ENCODE data around the gene STK16.
A peak's percentile ranks its signal among the peaks of the same experiment; 100 is the strongest.
"Not testable (repeated sequence)": the region's sequence is repeated elsewhere in the genome, so short reads cannot be mapped to it uniquely, and the experiment has no call there.

The STK16 gene, protein sequence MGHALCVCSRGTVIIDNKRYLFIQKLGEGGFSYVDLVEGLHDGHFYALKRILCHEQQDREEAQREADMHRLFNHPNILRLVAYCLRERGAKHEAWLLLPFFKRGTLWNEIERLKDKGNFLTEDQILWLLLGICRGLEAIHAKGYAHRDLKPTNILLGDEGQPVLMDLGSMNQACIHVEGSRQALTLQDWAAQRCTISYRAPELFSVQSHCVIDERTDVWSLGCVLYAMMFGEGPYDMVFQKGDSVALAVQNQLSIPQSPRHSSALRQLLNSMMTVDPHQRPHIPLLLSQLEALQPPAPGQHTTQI

DNA sequence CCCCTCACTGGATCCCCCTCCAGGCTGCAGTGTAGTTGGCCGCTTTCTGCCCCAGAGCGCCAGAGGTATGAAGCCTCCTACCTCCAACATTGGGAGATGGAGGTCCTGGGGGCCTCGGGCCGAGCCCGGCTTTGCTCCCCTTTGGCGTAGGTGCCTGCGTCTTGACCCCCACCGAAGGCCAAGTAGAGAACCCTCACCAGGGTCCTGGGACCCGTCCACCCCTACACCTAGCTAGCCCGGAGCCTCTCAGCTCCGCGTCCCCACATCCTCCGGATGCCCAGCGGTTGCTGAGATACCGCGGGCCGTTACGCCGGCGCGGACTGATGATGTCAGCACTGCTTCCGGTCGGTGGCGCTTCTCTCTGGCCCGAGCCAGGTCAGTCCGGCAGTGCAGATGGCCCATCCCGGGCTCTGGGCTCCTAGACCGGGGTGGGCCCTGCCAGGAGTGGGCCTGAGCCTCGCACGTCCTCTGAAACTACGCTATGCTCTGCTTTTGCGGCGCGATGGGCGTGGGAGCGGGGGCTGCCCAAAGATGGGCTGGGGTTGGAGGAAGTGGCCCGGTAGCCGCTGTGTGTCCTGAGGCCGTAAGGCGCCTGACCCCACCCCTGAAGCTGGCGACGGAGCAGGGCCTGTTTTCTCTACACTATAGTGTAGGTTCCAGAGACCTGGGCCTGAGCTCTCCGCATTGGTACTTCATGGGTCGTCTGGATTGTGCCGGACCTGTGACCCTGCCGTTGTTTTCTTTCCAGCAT lies at the start of gene STK16, which contains the start of gene GLB1L:
TSS of gene STK16 (plus strand) at position 332 of the 751 bp plus-strand sequence. CDS start 521 bp downstream, outside the sequence.
TSS of gene GLB1L (minus strand) at position 297 of the 751 bp plus-strand sequence. CDS start 1,871 bp downstream, outside the sequence.
- peak; percentile 85 for DNase-seq (ENCODE audit: low spot score)

GRCh38 chr2:219197388-219197787 lies 47.9 kb upstream of the STK16 start:
- DNase-seq (ENCODE audit: low spot score): no peak

GRCh38 chr2:219198974-219199373 lies 46.3 kb upstream of the STK16 start:
- no peak for DNase-seq (ENCODE audit: low spot score)

- no peak for DNase-seq (ENCODE audit: low spot score)
Measured at GRCh38 chr2:219199470-219200211, 45.6 kb upstream of the STK16 start.

- DNase-seq (ENCODE audit: low spot score): not testable (repeated sequence)
Measured at GRCh38 chr2:219200502-219201326, 44.6 kb upstream of the STK16 start.

DNA sequence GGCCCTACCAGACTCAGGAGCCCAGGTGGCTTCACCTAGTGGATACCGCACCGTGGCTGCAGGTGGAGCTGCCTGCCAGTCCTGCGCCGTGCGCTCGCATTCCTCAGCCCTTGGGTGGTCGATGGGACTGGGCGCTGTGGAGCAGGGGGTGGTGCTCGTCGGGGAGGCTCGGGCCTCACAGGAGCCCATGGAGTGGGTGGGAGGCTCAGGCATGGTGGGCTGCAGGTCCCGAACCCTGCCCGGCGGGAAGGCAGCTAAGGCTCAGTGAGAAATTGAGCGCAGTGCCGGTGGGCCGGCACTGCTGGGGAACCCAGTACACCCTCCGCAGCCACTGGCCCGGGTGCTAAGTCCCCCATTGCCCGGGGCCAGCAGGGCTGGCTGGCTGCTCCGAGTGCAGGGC lies 43.9 kb upstream of the STK16 start:
- DNase-seq (ENCODE audit: low spot score): not testable (repeated sequence)

DNA sequence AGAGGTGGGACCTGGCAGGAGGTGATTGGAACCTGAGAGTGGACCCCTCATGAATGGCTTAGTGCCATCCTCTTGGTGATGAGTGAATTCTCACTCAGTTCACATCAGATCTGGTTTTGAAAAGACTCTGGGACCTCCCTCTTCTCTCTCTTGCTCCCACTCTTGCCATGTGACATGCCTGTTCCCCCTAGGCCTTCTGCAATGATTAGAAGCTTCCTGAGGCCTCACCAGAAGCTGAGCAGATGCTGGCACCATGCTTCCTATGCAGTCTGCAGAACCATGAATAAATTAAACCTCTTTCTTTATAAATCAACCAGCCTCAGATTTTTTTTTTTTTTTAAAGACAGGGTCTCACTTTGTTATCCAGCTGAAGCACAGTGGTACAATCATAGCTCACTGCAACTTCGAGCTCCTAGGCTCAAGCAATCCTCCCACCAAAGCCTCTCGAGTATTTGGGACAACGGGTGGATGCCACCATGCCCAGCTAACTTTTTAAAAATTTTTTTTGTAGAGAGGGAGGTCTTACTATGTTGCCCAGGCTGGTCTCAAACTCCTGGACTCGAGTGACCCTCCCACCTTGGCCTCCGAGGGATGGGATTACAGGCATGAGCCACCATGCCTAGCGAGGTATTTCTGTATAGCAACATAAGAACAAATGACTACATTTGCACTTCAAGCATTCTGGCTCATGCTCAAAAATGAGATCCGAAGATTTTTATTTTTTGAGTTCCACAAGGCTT lies 40.7 kb upstream of the STK16 start:
- DNase-seq (ENCODE audit: low spot score): no peak

- DNase-seq (ENCODE audit: low spot score): no peak
Measured at GRCh38 chr2:219205165-219205538, 40.1 kb upstream of the STK16 start.

DNA sequence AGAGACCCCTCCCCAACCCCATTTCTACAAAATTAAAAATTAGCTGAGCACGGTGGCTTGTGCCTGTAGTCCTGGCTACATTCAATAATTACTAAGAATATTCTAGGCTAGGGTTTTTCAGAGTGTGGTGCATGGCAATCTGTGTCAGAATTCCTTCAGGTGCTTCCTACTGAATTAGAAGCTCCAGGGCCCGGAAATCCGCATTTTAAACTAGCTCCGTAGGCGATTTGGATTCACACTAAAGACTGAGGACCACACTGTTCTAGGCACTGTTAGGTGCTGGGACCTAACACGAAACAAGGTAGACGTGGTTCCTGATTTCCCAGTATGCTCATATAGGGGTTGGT lies 39.3 kb upstream of the STK16 start:
- DNase-seq (ENCODE audit: low spot score): no peak

- DNase-seq (ENCODE audit: low spot score): peak; percentile 94
Measured at GRCh38 chr2:219206328-219207133, 38.7 kb upstream of the STK16 start, which contains the start of gene ZFAND2B. Gene ZFAND2B (plus strand): TSS chr2:219206782. CDS start chr2:219206988, 206 bp downstream.

DNA sequence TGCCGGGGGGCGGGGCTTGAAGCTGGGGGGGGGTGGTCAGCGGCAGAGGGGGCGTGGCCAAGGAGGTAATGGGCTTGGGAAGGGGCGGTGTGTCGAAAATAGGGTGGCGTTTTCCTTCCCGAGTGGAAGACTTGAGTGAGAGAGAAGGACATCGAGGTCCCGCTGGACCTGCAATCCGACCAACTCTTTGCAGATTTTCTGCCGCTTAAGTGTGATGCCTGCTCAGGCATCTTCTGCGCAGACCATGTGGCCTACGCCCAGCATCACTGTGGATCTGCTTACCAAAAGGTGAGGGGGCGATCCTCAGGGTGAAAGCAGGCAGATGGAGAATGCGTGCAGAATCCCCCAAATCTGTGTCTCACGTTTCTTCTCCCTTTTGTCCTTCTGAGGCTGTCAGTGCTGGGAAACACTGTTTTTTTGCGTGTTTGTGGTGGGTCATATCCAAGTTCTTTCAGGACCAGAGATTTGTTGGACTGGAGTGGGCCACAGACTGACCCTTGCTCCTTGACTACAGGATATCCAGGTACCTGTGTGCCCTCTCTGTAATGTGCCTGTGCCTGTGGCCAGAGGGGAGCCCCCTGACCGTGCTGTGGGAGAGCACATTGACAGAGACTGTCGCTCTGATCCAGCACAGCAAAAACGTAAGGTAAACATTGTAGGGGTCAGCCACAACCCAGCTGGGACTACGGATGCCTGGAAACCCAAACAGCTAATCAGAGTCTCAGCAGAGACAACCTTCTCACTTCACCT lies 38.0 kb upstream of the STK16 start:
- no peak for DNase-seq (ENCODE audit: low spot score)

- no peak for DNase-seq (ENCODE audit: low spot score)
Measured at GRCh38 chr2:219207884-219208740, 37.2 kb upstream of the STK16 start.

DNA sequence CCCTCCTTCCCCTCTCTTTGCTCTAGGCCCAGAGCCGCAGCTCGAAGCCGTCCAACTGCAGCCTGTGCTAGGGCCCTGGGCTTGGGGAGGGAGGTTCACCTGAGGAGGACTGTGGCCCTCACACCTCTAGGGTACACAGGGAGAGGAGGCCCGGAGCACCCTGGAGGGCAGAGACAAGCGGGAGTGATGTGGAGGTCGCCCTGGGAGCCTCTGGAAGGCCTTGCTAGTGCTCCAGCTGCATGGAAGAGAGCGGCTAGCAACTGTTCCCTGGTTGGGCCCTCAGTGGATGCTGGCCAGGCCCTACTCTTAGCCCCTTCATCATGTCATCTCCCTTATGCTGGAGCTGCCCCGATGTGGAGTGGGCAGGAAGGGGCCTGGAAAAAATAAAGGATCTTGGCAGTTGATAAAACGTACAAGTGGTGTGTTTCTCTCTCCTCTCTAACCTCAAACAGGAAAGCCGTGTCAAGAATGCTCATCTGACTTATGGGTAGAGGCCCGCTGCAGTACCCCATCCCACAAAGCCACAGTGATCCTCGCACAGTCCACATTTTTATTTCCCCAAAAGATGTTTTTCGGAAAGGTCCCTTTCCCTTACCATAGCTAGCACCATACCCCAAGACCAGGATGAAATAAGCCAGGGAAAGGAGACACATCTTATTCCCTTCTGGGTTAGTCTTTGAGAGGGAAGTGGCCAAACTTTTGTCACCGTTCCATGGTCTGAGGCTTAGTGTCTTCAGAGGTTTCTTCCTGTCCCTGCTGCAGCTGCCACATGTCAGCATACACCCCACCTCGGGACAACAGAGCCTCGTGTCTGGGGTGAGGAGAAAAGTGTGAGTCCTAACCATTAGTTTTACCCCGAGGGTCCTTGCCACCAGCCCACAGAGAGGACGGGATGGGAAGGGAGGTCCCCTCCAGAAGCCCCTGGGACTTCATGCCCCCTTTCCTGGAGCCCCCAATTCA lies 35.8 kb upstream of the STK16 start:
- DNase-seq (ENCODE audit: low spot score): no peak

DNA sequence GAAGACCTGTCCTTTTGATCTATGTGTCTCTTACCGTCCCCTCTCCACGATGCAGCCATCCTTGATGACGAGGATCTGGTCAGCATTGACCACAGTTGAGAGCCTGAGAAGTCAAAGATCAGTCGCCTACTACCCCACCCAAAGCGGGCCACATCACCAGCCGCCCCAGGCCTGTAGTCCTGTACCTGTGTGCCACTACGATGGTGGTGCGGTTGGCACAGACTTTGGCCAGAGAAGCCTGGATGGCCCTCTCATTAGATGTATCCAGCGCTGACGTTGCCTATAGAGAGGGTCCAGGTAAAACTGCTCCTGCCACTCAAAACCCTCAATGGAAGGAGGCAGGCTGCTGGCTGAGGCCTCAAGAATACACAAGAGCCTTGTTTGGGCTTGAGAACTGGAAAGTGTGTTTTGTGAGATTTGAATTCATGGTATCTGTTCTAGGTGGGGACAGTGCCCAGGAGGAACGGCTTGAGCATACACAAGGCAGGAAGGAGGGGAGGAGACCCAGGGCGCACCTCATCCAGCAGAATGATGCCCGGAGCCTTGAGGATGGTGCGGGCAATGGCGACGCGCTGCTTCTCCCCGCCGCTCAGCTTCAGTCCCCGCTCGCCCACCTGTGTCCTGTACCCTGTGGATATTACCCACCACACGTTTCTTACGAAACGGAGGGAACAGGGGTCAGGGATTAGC lies 34.9 kb upstream of the STK16 start:
- no peak for DNase-seq (ENCODE audit: low spot score)

DNA sequence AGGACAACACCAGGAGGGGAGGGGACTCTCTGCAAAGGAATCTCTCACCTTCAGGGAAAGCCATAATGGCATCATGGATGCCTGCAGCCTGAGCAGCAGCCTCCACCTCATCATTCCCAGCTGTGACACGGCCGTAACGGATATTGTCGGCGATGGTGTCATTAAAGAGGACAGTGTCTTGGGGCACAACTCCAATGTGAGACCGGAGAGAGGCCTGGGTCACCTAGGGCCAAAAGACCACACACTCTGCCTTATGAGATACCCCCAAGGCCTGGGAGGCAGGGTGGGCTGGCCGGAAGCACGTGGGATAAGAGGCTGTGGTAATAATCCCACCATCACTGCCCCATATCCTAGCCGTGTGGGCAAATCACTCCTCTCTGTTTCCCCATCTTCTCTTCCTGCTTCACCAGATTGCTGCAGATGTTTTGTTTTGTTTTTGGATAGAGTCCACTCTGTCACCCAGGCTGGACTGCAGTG lies 34.4 kb upstream of the STK16 start:
- DNase-seq (ENCODE audit: low spot score): no peak

- no peak for DNase-seq (ENCODE audit: low spot score)
Measured at GRCh38 chr2:219213026-219213415, 32.3 kb upstream of the STK16 start.
